ENCODE data around the gene OXNAD1.

The OXNAD1 gene

DNA sequence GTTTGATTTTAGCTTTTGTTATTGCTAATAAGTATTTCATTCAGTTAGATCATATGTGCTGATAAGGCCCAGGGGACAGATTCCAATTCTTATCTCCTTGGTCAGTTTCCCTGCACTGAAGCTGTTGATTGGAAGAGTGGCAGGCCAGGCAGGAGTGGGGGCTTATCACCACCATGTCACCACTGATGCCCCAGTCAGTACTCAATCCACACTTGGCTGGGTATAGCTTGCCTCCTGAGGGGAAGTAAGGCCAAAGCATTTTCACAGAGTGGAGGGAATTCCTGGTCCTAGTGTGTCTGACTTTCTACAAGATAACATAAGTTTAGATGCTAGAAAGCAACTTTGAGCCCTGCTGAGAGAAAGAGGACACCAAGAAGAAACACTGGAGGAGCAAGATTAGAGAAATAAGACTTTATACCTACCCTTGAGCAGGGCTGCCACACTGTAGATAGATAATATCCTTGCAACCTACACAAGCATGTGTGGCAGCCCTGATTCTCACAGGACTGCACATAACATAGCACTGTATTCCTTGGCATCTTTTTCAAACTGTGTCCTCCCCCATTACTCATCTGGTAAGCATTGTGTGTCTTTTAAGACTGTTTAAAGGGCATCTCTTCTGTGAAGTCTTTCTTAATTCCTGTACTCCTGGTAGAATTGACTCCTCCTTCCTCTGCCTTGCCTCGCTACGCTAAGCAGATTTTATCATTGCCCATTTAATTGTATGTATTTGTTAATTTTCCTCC is 24.3 kb downstream of the OXNAD1 start:
- H3K27me3 ChIP-seq, result no peaks in the 10 kb centered on the region
- H3K36me3 ChIP-seq, result peaks cover 38% of the 10 kb centered on the region
- H3K4me1 ChIP-seq, result peaks cover 38% of the 10 kb centered on the region
- H3K4me3 ChIP-seq, result no peak overlapping the region
- TF ChIP-seq Cebpa-rat (IDR thresholded peaks at IDR 0.05), result no peak
- H4K20me1 ChIP-seq, result peaks cover 8% of the 10 kb centered on the region
- no peak overlapping the region for H3K27ac ChIP-seq
- no peak overlapping the region for H3K9ac ChIP-seq
- peaks cover 11% of the 10 kb centered on the region for H3K9me3 ChIP-seq
- H3K4me2 ChIP-seq, result no peak overlapping the region

DNA sequence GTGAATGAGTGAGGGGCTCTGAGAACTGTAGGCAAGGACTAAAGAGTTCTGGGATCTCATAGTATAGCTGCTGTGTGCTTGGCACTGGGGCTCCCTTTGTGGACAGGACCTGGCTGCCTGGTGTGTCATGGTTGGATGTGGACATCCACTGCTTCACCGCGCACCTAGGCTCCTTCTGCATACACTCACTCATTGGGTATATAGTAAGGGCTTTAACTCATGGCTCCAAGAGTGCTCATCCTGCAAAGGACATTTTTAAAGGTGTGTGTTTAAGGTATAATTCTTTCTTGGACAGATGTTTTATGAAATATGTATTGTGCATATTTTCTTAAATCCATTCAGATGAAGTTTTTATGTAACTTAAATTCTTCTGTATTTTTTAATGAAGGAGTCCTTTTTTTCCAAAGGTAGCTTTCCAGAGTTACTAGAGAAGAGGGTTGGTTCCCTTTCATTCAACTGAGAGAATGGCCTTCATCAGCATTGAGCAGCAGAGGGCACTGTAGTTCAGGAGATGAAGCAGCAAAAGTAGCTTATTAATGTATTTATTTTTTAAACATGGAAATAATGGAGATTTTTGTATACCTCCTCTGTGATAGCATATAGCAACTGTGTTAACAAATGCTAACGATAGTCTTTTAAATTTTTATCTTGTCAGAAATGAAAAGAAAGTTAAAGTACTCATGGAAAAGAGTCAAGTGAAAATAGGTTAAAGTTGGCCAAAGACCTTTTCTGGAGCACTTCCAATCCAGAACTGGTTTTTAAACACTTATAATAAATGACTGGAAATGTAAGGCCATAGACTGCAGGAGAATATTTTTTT is 25.2 kb downstream of the OXNAD1 start:
- no peak overlapping the region for H3K9ac ChIP-seq
- peaks cover 41% of the 10 kb centered on the region for H3K36me3 ChIP-seq
- no peak overlapping the region for H3K4me3 ChIP-seq
- H4K20me1 ChIP-seq, result peaks cover 8% of the 10 kb centered on the region
- H3K4me1 ChIP-seq, result peaks cover 38% of the 10 kb centered on the region
- no peaks in the 10 kb centered on the region for H3K27me3 ChIP-seq
- peak overlapping the region; percentile 37 for H3K4me2 ChIP-seq
- no peak overlapping the region for H3K27ac ChIP-seq
- no peak for TF ChIP-seq Cebpa-rat (IDR thresholded peaks at IDR 0.05)
- peaks cover 12% of the 10 kb centered on the region for H3K9me3 ChIP-seq

DNA sequence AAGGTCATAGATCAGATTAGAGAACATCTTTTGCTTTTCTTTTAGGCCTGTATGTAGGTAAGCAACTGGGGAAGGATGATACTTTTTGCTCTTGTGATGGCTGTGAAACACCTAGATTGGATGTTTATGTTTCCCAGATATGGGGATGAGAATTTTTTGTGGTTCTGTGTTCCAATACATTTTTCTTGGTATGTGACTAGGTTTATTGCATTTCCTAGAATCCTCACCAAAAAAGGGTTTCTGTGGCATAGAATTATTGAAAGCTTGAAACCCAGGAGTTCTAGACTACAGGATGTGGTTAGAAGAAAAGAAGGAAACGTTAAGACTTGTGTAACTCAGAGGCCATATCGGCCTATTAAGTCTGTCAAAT is 25.8 kb downstream of the OXNAD1 start:
- peak overlapping the region; percentile 37 for H3K4me2 ChIP-seq
- no peaks in the 10 kb centered on the region for H3K27me3 ChIP-seq
- H3K27ac ChIP-seq, result no peak overlapping the region
- H3K9me3 ChIP-seq, result peaks cover 12% of the 10 kb centered on the region
- H4K20me1 ChIP-seq, result peaks cover 8% of the 10 kb centered on the region
- no peak for TF ChIP-seq Cebpa-rat (IDR thresholded peaks at IDR 0.05)
- no peak overlapping the region for H3K4me3 ChIP-seq
- no peak overlapping the region for H3K9ac ChIP-seq
- H3K36me3 ChIP-seq, result peaks cover 47% of the 10 kb centered on the region
- H3K4me1 ChIP-seq, result peaks cover 38% of the 10 kb centered on the region

DNA sequence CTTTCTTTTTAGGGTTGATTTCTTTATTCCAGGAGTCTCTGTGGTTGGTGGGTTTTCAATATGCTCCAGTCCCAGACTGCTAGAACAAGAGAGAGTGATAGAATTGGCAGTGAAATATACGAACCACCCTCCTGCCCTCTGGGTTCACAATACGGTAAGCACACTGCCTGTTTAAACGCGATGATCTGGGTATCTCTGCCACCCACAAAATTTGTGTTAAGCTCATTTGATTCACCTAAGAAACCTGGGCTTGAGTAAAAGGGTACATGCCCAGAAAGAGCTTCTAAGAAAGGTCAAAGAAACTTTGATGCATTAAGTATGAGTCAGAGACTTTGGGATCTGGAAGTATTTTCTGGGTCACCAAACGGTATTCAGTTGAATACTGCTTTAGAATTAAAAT is 29.8 kb downstream of the OXNAD1 start:
- peaks cover 26% of the 10 kb centered on the region for H3K4me1 ChIP-seq
- no peak overlapping the region for H3K9ac ChIP-seq
- H3K27ac ChIP-seq, result no peak overlapping the region
- H3K4me2 ChIP-seq, result no peak overlapping the region
- no peak for TF ChIP-seq Cebpa-rat (IDR thresholded peaks at IDR 0.05)
- peaks cover 3% of the 10 kb centered on the region for H4K20me1 ChIP-seq
- no peaks in the 10 kb centered on the region for H3K27me3 ChIP-seq
- peaks cover 16% of the 10 kb centered on the region for H3K9me3 ChIP-seq
- no peak overlapping the region for H3K4me3 ChIP-seq
- H3K36me3 ChIP-seq, result peaks cover 49% of the 10 kb centered on the region

DNA sequence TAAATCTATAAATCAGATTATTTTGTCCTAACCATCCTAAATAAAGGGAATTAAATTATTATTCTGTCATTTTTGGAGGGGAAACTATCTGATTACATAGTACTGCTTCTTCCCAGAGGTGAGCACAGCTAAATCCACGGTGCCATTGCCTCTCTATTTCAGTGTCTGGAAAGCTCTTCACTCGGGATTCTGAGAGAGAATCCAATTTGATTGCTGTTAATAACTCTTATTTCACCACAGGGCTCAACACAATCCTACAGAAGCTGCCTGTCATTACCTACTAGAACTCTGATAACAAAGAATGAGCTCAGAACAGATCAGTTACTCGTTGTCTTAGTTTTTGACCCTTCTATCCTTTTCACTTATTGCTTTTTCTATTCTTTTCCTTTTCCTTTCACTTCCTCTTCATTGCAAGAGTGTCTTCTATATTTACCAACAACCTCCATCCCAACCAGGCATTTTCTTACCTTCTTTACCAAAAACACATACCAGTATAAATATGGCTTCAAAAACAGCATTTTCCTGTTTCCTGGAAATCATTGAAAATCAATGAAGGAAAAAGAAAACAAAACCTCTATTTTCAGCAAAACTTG is 30.4 kb downstream of the OXNAD1 start:
- Histone ChIP-seq H3K9me3 (peaks cover 16% of the 10 kb centered on the region), H3K4me1 (peaks cover 31% of the 10 kb centered on the region)

DNA sequence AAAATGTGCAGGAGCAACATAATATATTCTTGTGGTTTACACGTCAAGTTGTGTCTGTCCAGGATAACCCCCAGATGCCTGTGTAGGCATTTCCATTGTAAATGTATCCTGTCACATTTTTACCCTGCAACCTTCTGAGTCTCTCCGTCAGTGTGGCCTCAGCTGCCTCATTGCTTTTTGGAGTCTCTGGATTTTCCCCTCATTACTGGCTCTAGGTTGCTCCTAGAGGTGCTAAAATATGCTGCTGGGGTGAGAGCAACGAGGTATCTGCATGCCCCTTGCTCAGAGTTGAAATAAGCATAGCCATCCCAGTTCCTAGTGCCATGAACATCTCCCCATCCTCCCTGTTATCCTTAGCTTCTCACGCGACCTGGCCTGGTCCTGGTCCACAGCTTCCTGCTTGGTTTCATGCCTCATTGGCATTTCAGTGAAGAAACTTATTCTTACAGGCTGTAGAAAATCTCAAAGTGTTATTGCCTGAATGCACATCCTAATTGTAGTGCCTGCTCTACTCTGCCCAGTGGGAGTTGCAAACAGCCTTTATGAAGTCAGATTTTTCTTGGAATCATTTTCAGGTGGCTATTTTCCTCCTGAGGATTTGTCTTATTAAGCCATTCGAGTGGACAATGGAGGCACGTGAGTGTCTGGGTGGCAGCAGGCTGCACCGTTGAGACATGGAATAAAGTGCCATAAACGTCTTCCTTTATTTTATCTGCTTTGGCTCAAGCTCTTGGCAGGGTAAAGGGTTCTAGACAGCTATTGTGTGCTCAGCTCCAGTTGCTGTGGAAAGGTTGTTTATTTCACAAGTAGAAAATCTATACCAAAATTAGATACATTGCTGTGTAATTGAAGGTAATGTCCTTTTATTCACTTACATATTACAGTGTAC is 33.2 kb downstream of the OXNAD1 start:
- no peaks in the 10 kb centered on the region for H3K27me3 ChIP-seq
- H4K20me1 ChIP-seq, result peaks cover 10% of the 10 kb centered on the region; the same call in 1 of the 2 replicates
- H3K4me3 ChIP-seq, result no peak overlapping the region
- peaks cover 55% of the 10 kb centered on the region for H3K36me3 ChIP-seq
- H3K27ac ChIP-seq, result no peak overlapping the region
- TF ChIP-seq Cebpa-rat (IDR thresholded peaks at IDR 0.05), result no peak
- H3K4me1 ChIP-seq, result peaks cover 47% of the 10 kb centered on the region
- no peak overlapping the region for H3K9ac ChIP-seq
- H3K9me3 ChIP-seq, result peaks cover 15% of the 10 kb centered on the region
- H3K4me2 ChIP-seq, result no peak overlapping the region

More for the DNA sequence above, 30.4 kb downstream of the OXNAD1 start:
- H3K9ac ChIP-seq, result no peak overlapping the region
- peaks cover 49% of the 10 kb centered on the region for H3K36me3 ChIP-seq
- H3K27ac ChIP-seq, result no peak overlapping the region
- no peaks in the 10 kb centered on the region for H3K27me3 ChIP-seq
- peaks cover 3% of the 10 kb centered on the region; the same call in 1 of the 2 replicates for H4K20me1 ChIP-seq
- H3K4me3 ChIP-seq, result no peak overlapping the region
- no peak overlapping the region for H3K4me2 ChIP-seq
- no peak for TF ChIP-seq Cebpa-rat (IDR thresholded peaks at IDR 0.05)

DNA sequence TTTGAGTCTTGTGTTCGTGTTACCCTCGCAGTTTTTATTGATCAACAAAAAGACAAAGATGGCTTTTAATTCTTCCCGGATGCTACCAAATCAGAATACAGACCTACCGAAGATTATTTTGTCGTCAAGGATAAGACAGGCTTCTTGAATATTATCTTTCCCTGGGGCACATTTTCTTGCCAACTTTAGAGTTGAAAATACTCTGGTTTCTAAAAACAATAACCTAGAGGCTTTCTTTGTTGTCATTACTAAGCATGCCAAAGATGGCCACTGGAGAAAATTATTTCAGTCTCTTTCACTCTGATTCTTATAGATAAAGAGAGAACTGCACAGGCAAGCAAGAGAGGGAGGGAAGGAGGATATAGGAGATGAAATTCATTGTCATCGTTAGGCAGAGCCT is 33.9 kb downstream of the OXNAD1 start:
- peaks cover 9% of the 10 kb centered on the region for H3K9me3 ChIP-seq
- no peak overlapping the region for H3K4me2 ChIP-seq
- H3K27ac ChIP-seq, result no peak overlapping the region
- H3K27me3 ChIP-seq, result no peaks in the 10 kb centered on the region
- H3K9ac ChIP-seq, result no peak overlapping the region
- no peak overlapping the region for H3K4me3 ChIP-seq
- TF ChIP-seq Cebpa-rat (IDR thresholded peaks at IDR 0.05), result no peak
- H4K20me1 ChIP-seq, result peaks cover 10% of the 10 kb centered on the region; the same call in 1 of the 2 replicates
- peaks cover 50% of the 10 kb centered on the region for H3K4me1 ChIP-seq
- H3K36me3 ChIP-seq, result peaks cover 53% of the 10 kb centered on the region

DNA sequence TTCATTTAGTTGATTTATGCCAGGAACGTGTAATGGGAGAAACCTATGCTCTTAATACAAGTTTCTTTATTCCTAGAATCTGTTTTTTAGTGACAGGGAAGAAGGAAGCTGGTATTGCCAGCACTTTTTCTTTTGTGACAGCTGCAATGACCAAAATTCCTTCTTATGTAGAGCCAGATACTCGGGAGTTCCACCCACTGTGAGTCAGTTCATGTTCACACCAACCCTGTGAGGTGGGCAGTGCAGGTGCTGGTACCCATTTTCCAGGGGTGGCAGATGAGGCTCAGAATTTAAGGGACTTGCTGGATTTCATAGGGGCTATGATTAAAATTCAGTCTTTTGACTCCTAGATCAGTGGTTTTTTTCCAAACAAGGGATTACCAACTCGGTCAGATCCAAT is 34.7 kb downstream of the OXNAD1 start:
- peaks cover 4% of the 10 kb centered on the region; the same call in 1 of the 2 replicates for H3K9me3 ChIP-seq
- no peaks in the 10 kb centered on the region for H3K27me3 ChIP-seq

DNA sequence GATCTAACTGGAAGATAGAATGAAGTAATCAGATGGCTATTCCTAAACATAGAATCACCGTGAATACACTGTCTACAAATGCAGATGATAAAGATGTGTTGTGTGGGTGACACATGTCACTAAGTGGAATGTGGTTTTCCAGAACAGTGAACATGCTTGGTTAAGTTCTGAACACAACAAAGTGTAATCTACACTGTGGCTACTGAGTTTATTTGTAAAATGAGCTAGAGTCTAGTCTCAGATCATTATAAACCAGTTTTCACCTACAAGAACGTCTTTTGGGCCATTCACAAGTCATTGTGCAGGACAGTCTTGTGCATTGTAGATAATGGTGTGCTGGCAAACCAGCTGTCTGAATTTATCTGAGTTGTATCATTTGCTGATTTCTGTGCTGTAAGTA is 35.3 kb downstream of the OXNAD1 start:
- Histone ChIP-seq H3K36me3 (peaks cover 55% of the 10 kb centered on the region), H3K27me3 (no peaks in the 10 kb centered on the region), H3K9ac (no peak overlapping the region), H3K4me1 (peaks cover 50% of the 10 kb centered on the region), H3K4me3 (no peak overlapping the region), H3K4me2 (peak overlapping the region; percentile 52), H3K27ac (no peak overlapping the region), H3K9me3 (peaks cover 4% of the 10 kb centered on the region; the same call in 1 of the 2 replicates), H4K20me1 (peaks cover 10% of the 10 kb centered on the region; the same call in 1 of the 2 replicates)
- TF ChIP-seq Cebpa-rat (IDR thresholded peaks at IDR 0.05), result no peak

More for the DNA sequence above, 34.7 kb downstream of the OXNAD1 start:
- peaks cover 10% of the 10 kb centered on the region; the same call in 1 of the 2 replicates for H4K20me1 ChIP-seq
- peak overlapping the region; percentile 52 for H3K4me2 ChIP-seq
- no peak overlapping the region for H3K9ac ChIP-seq
- no peak overlapping the region for H3K27ac ChIP-seq
- TF ChIP-seq Cebpa-rat (IDR thresholded peaks at IDR 0.05), result no peak
- H3K4me3 ChIP-seq, result no peak overlapping the region
- peaks cover 55% of the 10 kb centered on the region for H3K36me3 ChIP-seq
- H3K4me1 ChIP-seq, result peaks cover 50% of the 10 kb centered on the region

Measured in BLaER1 (cell line).